ENCODE results near the gene NKD2.

- TF ChIP-seq EZH2phosphoT487 (IDR thresholded peaks at IDR 0.05; ENCODE audit: borderline replicate concordance, low read length) (no peak), CTCF (IDR thresholded peaks at IDR 0.05; ENCODE audit: low read depth, low read length, poor library complexity, severe bottlenecking) (no peak)
These were observed 2.0 kb downstream of the NKD2 start for GRCh38 chr5:1010641-1011046.

Measured in DOHH2 (cell line).